Measurements from ENCODE around the gene ZNF782. TPM values are rescaled to one million over a fixed set of nuclear protein-coding genes. Genes with fewer than 3 reads are reported as not detected.

The ZNF782 gene
- total RNA-seq, 1 donor from 2014 or later, result 8.6 TPM

GRCh38 chr9:96883922-96884321, 29.6 kb upstream of the ZNF782 start:
- no peak for TF ChIP-seq CTCF (IDR thresholded peaks at IDR 0.05)
- Histone ChIP-seq H3K9me3 (peaks cover 5 to 6% of the 10 kb centered on the region in 2 donors), H3K36me3 (no peaks in the 10 kb centered on the region), H3K27ac (no peak overlapping the region), H3K4me3 (no peak overlapping the region), H3K27me3 (no peaks in the 10 kb centered on the region), H3K4me1 (no peaks in the 10 kb centered on the region)
- no peak for DNase-seq (ENCODE audit: low spot score in 2 of 2)
- intact Hi-C loops (cut with DNase I), result no loop called here

- no peak overlapping the region for H3K4me3 ChIP-seq
- no peaks in the 10 kb centered on the region for H3K36me3 ChIP-seq
- H3K27me3 ChIP-seq, result peaks cover 5% of the 10 kb centered on the region
- no peaks in the 10 kb centered on the region for H3K9me3 ChIP-seq
- DNase-seq (ENCODE audit: low spot score in 2 of 2), result no peak
- TF ChIP-seq CTCF (IDR thresholded peaks at IDR 0.05), result no peak
- H3K4me1 ChIP-seq, result no peaks in the 10 kb centered on the region
- intact Hi-C loops (cut with DNase I), result no loop called here
- no peak overlapping the region for H3K27ac ChIP-seq
These were observed 23.0 kb upstream of the ZNF782 start for GRCh38 chr9:96877269-96877668.

- Histone ChIP-seq H3K4me3 (peak overlapping the region; percentile 45 to 48), H3K27me3 (peaks cover 5% of the 10 kb centered on the region), H3K27ac (no peak overlapping the region), H3K4me1 (no peaks in the 10 kb centered on the region), H3K9me3 (no peaks in the 10 kb centered on the region), H3K36me3 (no peaks in the 10 kb centered on the region)
- intact Hi-C loops (cut with DNase I), result no loop called here
- DNase-seq (ENCODE audit: low spot score in 2 of 2), result no peak
- no peak for TF ChIP-seq CTCF (IDR thresholded peaks at IDR 0.05)
These were observed 21.3 kb upstream of the ZNF782 start for GRCh38 chr9:96875461-96876142.

- no peak overlapping the region for H3K27ac ChIP-seq
These were observed 20.7 kb upstream of the ZNF782 start for GRCh38 chr9:96874947-96875460.

GRCh38 chr9:96874201-96874785, 20.0 kb upstream of the ZNF782 start:
- H3K36me3 ChIP-seq, result no peaks in the 10 kb centered on the region
- no peaks in the 10 kb centered on the region for H3K4me1 ChIP-seq
- H3K27me3 ChIP-seq, result peaks cover 5% of the 10 kb centered on the region
- intact Hi-C loops (cut with DNase I), result no loop called here
- no peak overlapping the region for H3K4me3 ChIP-seq
- no peak for DNase-seq (ENCODE audit: low spot score in 2 of 2)
- H3K9me3 ChIP-seq, result no peaks in the 10 kb centered on the region
- no peak overlapping the region for H3K27ac ChIP-seq
- TF ChIP-seq CTCF (IDR thresholded peaks at IDR 0.05), result no peak

More at GRCh38 chr9:96874947-96875460, 20.7 kb upstream of the ZNF782 start:
- intact Hi-C loops (cut with DNase I), result no loop called here
- no peaks in the 10 kb centered on the region for H3K9me3 ChIP-seq
- no peak for DNase-seq (ENCODE audit: low spot score in 2 of 2)
- H3K27me3 ChIP-seq, result peaks cover 5% of the 10 kb centered on the region
- H3K4me1 ChIP-seq, result no peaks in the 10 kb centered on the region
- TF ChIP-seq CTCF (IDR thresholded peaks at IDR 0.05), result no peak
- peak overlapping the region in 1 of 2 donors; percentile 48 for H3K4me3 ChIP-seq
- H3K36me3 ChIP-seq, result no peaks in the 10 kb centered on the region
